ENCODE data around the gene SLC5A2. TPM values are rescaled to one million over a fixed set of nuclear protein-coding genes. Genes with fewer than 3 reads are reported as not detected.
"Not testable (repeated sequence)": the region's sequence is repeated elsewhere in the genome, so short reads cannot be mapped to it uniquely, and the experiment has no call there.

The SLC5A2 gene
- total RNA-seq, 1 donor from 2014 or later: 3.1 TPM

GRCh38 chr16:31521368-31521767 lies 38.4 kb downstream of the SLC5A2 start:
- intact Hi-C loops (cut with DNase I): no loop called here
- no peaks in the 10 kb centered on the region for H3K9me3 ChIP-seq
- DNase-seq (no peak), ATAC-seq (no peak)
- no peak overlapping the region for H3K4me3 ChIP-seq
- H3K36me3 ChIP-seq: no peaks in the 10 kb centered on the region
- TF ChIP-seq CTCF (IDR thresholded peaks at IDR 0.05): no peak
- no peak overlapping the region for H3K27ac ChIP-seq
- no peaks in the 10 kb centered on the region for H3K27me3 ChIP-seq
- no peaks in the 10 kb centered on the region for H3K4me1 ChIP-seq

GRCh38 chr16:31522071-31522470 lies 39.1 kb downstream of the SLC5A2 start:
- no peaks in the 10 kb centered on the region for H3K27me3 ChIP-seq
- TF ChIP-seq CTCF (IDR thresholded peaks at IDR 0.05): no peak

GRCh38 chr16:31523768-31524167 lies 40.8 kb downstream of the SLC5A2 start:
- intact Hi-C loops (cut with DNase I); H3K4me1 ChIP-seq; H3K4me3 ChIP-seq; ATAC-seq; H3K27me3 ChIP-seq; H3K27ac ChIP-seq; H3K36me3 ChIP-seq; DNase-seq; H3K9me3 ChIP-seq: not testable (repeated sequence)

More at GRCh38 chr16:31522071-31522470, 39.1 kb downstream of the SLC5A2 start:
- no peaks in the 10 kb centered on the region for H3K4me1 ChIP-seq
- no peak for ATAC-seq
- H3K4me3 ChIP-seq: no peak overlapping the region
- no peaks in the 10 kb centered on the region for H3K36me3 ChIP-seq
- no peak for DNase-seq
- no peaks in the 10 kb centered on the region for H3K9me3 ChIP-seq
- intact Hi-C loops (cut with DNase I): no loop called here
- H3K27ac ChIP-seq: no peak overlapping the region

GRCh38 chr16:31525113-31525512 lies 42.2 kb downstream of the SLC5A2 start:
- DNase-seq (no peak), ATAC-seq (no peak)
- Histone ChIP-seq H3K4me1 (no peaks in the 10 kb centered on the region), H3K36me3 (no peaks in the 10 kb centered on the region), H3K9me3 (no peaks in the 10 kb centered on the region), H3K4me3 (no peak overlapping the region), H3K27me3 (peaks cover 6% of the 10 kb centered on the region), H3K27ac (no peak overlapping the region)
- intact Hi-C loops (cut with DNase I): no loop called here
- TF ChIP-seq CTCF (IDR thresholded peaks at IDR 0.05): no peak

- Histone ChIP-seq H3K9me3 (no peaks in the 10 kb centered on the region), H3K4me1 (no peaks in the 10 kb centered on the region), H3K27ac (no peak within 1 kb of the TSS), H3K4me3 (peak within 1 kb of the TSS; percentile 40), H3K27me3 (peaks cover 6% of the 10 kb centered on the region), H3K36me3 (no peaks in the 10 kb centered on the region)
- no peak for TF ChIP-seq CTCF (IDR thresholded peaks at IDR 0.05)
- intact Hi-C loops (cut with DNase I): no loop called here
- ATAC-seq (no peak), DNase-seq (no peak)
Observed at GRCh38 chr16:31527734-31528274, 44.9 kb downstream of the SLC5A2 start, which contains the start of gene AHSP. Gene AHSP (plus strand): TSS chr16:31527900. CDS start chr16:31528140, 240 bp downstream.

- H3K27ac ChIP-seq: no peak overlapping the region
- peak; percentile 13 for ATAC-seq
- no peaks in the 10 kb centered on the region for H3K36me3 ChIP-seq
- no peak for TF ChIP-seq CTCF (IDR thresholded peaks at IDR 0.05)
- H3K27me3 ChIP-seq: peaks cover 6% of the 10 kb centered on the region
- H3K4me1 ChIP-seq: no peaks in the 10 kb centered on the region
- peak overlapping the region; percentile 40 for H3K4me3 ChIP-seq
- no peak for DNase-seq
- intact Hi-C loops (cut with DNase I): no loop called here
- no peaks in the 10 kb centered on the region for H3K9me3 ChIP-seq
Observed at GRCh38 chr16:31528523-31529107, 45.7 kb downstream of the SLC5A2 start.

Data from upper lobe of right lung (tissue), 1 donor.